Measurements from ENCODE around the gene SH3PXD2A. TPM values are rescaled to one million over a fixed set of nuclear protein-coding genes. Genes with fewer than 3 reads are reported as not detected.

SH3PXD2A gene
- total RNA-seq, 1 donor from 2014 or later, result 30.3 TPM

GRCh38 chr10:103549349-103549685, 306.1 kb downstream of the SH3PXD2A start:
- Histone ChIP-seq H3K4me1 (ENCODE audit: control insufficient read depth in 3 of 3, insufficient read depth in 3 of 3, low read length in 3 of 3) (peaks cover 23 to 68% (median 37%) of the 10 kb centered on the region in 3 donors), H3K27ac (ENCODE audit: low read depth, low read length) (peak overlapping the region; percentile 60), H3K9ac (ENCODE audit: low read depth in 1 of 3, low read length in 3 of 3) (no peak overlapping the region), H3K27me3 (ENCODE audit: control insufficient read depth in 3 of 3, insufficient read depth in 3 of 3, low read length in 3 of 3) (no peaks in the 10 kb centered on the region), H3K4me3 (ENCODE audit: low read length in 3 of 3) (no peak overlapping the region), H3K36me3 (ENCODE audit: control insufficient read depth in 3 of 3, insufficient read depth in 3 of 3, low read length in 3 of 3) (no peaks in the 10 kb centered on the region), H3K9me3 (ENCODE audit: control insufficient read depth in 3 of 3, low read length in 3 of 3) (no peaks in the 10 kb centered on the region)

GRCh38 chr10:103548581-103549348, 306.6 kb downstream of the SH3PXD2A start:
- peak overlapping the region; percentile 67 for H3K27ac ChIP-seq (ENCODE audit: low read depth, low read length)
- no peaks in the 10 kb centered on the region for H3K9me3 ChIP-seq (ENCODE audit: control insufficient read depth in 3 of 3, low read length in 3 of 3)
- H3K4me1 ChIP-seq (ENCODE audit: control insufficient read depth in 3 of 3, insufficient read depth in 3 of 3, low read length in 3 of 3), result peaks cover 23 to 63% (median 37%) of the 10 kb centered on the region in 3 donors
- no peak overlapping the region for H3K9ac ChIP-seq (ENCODE audit: low read depth in 1 of 3, low read length in 3 of 3)
- no peaks in the 10 kb centered on the region for H3K27me3 ChIP-seq (ENCODE audit: control insufficient read depth in 3 of 3, insufficient read depth in 3 of 3, low read length in 3 of 3)
- peak overlapping the region in 1 of 3 donors; percentile 13 for H3K4me3 ChIP-seq (ENCODE audit: low read length in 3 of 3)
- H3K36me3 ChIP-seq (ENCODE audit: control insufficient read depth in 3 of 3, insufficient read depth in 3 of 3, low read length in 3 of 3), result no peaks in the 10 kb centered on the region

GRCh38 chr10:103548006-103548405, 307.4 kb downstream of the SH3PXD2A start:
- Histone ChIP-seq H3K36me3 (ENCODE audit: control insufficient read depth in 3 of 3, insufficient read depth in 3 of 3, low read length in 3 of 3) (no peaks in the 10 kb centered on the region), H3K4me1 (ENCODE audit: control insufficient read depth in 3 of 3, insufficient read depth in 3 of 3, low read length in 3 of 3) (peaks cover 30 to 68% (median 44%) of the 10 kb centered on the region in 3 donors), H3K9me3 (ENCODE audit: control insufficient read depth in 3 of 3, low read length in 3 of 3) (no peaks in the 10 kb centered on the region), H3K4me3 (ENCODE audit: low read length in 3 of 3) (no peak overlapping the region), H3K9ac (ENCODE audit: low read depth in 1 of 3, low read length in 3 of 3) (no peak overlapping the region), H3K27ac (ENCODE audit: low read depth, low read length) (no peak overlapping the region), H3K27me3 (ENCODE audit: control insufficient read depth in 3 of 3, insufficient read depth in 3 of 3, low read length in 3 of 3) (no peaks in the 10 kb centered on the region)

GRCh38 chr10:103547391-103547946, 307.9 kb downstream of the SH3PXD2A start:
- Histone ChIP-seq H3K36me3 (ENCODE audit: control insufficient read depth in 3 of 3, insufficient read depth in 3 of 3, low read length in 3 of 3) (no peaks in the 10 kb centered on the region), H3K4me1 (ENCODE audit: control insufficient read depth in 3 of 3, insufficient read depth in 3 of 3, low read length in 3 of 3) (peaks cover 35 to 73% (median 49%) of the 10 kb centered on the region in 3 donors), H3K27me3 (ENCODE audit: control insufficient read depth in 3 of 3, insufficient read depth in 3 of 3, low read length in 3 of 3) (no peaks in the 10 kb centered on the region), H3K9ac (ENCODE audit: low read depth in 1 of 3, low read length in 3 of 3) (no peak overlapping the region), H3K9me3 (ENCODE audit: control insufficient read depth in 3 of 3, low read length in 3 of 3) (no peaks in the 10 kb centered on the region), H3K27ac (ENCODE audit: low read depth, low read length) (no peak overlapping the region), H3K4me3 (ENCODE audit: low read length in 3 of 3) (no peak overlapping the region)

GRCh38 chr10:103546401-103546800, 309.0 kb downstream of the SH3PXD2A start:
- H3K27me3 ChIP-seq (ENCODE audit: control insufficient read depth in 3 of 3, insufficient read depth in 3 of 3, low read length in 3 of 3), result no peaks in the 10 kb centered on the region
- H3K9ac ChIP-seq (ENCODE audit: low read depth in 1 of 3, low read length in 3 of 3), result no peak overlapping the region
- H3K27ac ChIP-seq (ENCODE audit: low read depth, low read length), result no peak overlapping the region
- H3K9me3 ChIP-seq (ENCODE audit: control insufficient read depth in 3 of 3, low read length in 3 of 3), result no peaks in the 10 kb centered on the region
- H3K4me3 ChIP-seq (ENCODE audit: low read length in 3 of 3), result no peak overlapping the region
- H3K36me3 ChIP-seq (ENCODE audit: control insufficient read depth in 3 of 3, insufficient read depth in 3 of 3, low read length in 3 of 3), result no peaks in the 10 kb centered on the region
- H3K4me1 ChIP-seq (ENCODE audit: control insufficient read depth in 3 of 3, insufficient read depth in 3 of 3, low read length in 3 of 3), result peaks cover 35 to 69% (median 50%) of the 10 kb centered on the region in 3 donors

- peaks cover 35 to 69% (median 50%) of the 10 kb centered on the region in 3 donors for H3K4me1 ChIP-seq (ENCODE audit: control insufficient read depth in 3 of 3, insufficient read depth in 3 of 3, low read length in 3 of 3)
Measured at GRCh38 chr10:103545771-103546281, 309.6 kb downstream of the SH3PXD2A start.

GRCh38 chr10:103545366-103545765, 310.0 kb downstream of the SH3PXD2A start:
- Histone ChIP-seq H3K9ac (ENCODE audit: low read depth in 1 of 3, low read length in 3 of 3) (no peak overlapping the region), H3K27ac (ENCODE audit: low read depth, low read length) (peak overlapping the region; percentile 20), H3K9me3 (ENCODE audit: control insufficient read depth in 3 of 3, low read length in 3 of 3) (no peaks in the 10 kb centered on the region), H3K4me3 (ENCODE audit: low read length in 3 of 3) (no peak overlapping the region), H3K27me3 (ENCODE audit: control insufficient read depth in 3 of 3, insufficient read depth in 3 of 3, low read length in 3 of 3) (no peaks in the 10 kb centered on the region), H3K4me1 (ENCODE audit: control insufficient read depth in 3 of 3, insufficient read depth in 3 of 3, low read length in 3 of 3) (peaks cover 35 to 65% (median 50%) of the 10 kb centered on the region in 3 donors), H3K36me3 (ENCODE audit: control insufficient read depth in 3 of 3, insufficient read depth in 3 of 3, low read length in 3 of 3) (no peaks in the 10 kb centered on the region)

More at GRCh38 chr10:103545771-103546281, 309.6 kb downstream of the SH3PXD2A start:
- Histone ChIP-seq H3K36me3 (ENCODE audit: control insufficient read depth in 3 of 3, insufficient read depth in 3 of 3, low read length in 3 of 3) (no peaks in the 10 kb centered on the region), H3K27me3 (ENCODE audit: control insufficient read depth in 3 of 3, insufficient read depth in 3 of 3, low read length in 3 of 3) (no peaks in the 10 kb centered on the region), H3K4me3 (ENCODE audit: low read length in 3 of 3) (no peak overlapping the region), H3K27ac (ENCODE audit: low read depth, low read length) (peak overlapping the region; percentile 20), H3K9me3 (ENCODE audit: control insufficient read depth in 3 of 3, low read length in 3 of 3) (no peaks in the 10 kb centered on the region), H3K9ac (ENCODE audit: low read depth in 1 of 3, low read length in 3 of 3) (no peak overlapping the region)

- no peaks in the 10 kb centered on the region for H3K27me3 ChIP-seq (ENCODE audit: control insufficient read depth in 3 of 3, insufficient read depth in 3 of 3, low read length in 3 of 3)
- H3K36me3 ChIP-seq (ENCODE audit: control insufficient read depth in 3 of 3, insufficient read depth in 3 of 3, low read length in 3 of 3), result no peaks in the 10 kb centered on the region
- H3K9me3 ChIP-seq (ENCODE audit: control insufficient read depth in 3 of 3, low read length in 3 of 3), result no peaks in the 10 kb centered on the region
- H3K4me1 ChIP-seq (ENCODE audit: control insufficient read depth in 3 of 3, insufficient read depth in 3 of 3, low read length in 3 of 3), result peaks cover 32 to 59% (median 46%) of the 10 kb centered on the region in 3 donors
- H3K27ac ChIP-seq (ENCODE audit: low read depth, low read length), result no peak overlapping the region
- no peak overlapping the region for H3K9ac ChIP-seq (ENCODE audit: low read depth in 1 of 3, low read length in 3 of 3)
- H3K4me3 ChIP-seq (ENCODE audit: low read length in 3 of 3), result no peak overlapping the region
Measured at GRCh38 chr10:103544657-103545310, 310.6 kb downstream of the SH3PXD2A start.
